ENCODE measurements around the gene MAP2K7. TPM values are rescaled to one million over a fixed set of nuclear protein-coding genes. Genes with fewer than 3 reads are reported as not detected.

MAP2K7 gene
- total and polyA plus RNA-seq, 10 donors, result 12.4 to 44.3 (median 28.2) TPM

GRCh38 chr19:7894612-7895309 is 8.9 kb upstream of the MAP2K7 start:
- Histone ChIP-seq H3K36me3 (no peaks in the 10 kb centered on the region), H3K4me3 (no peak overlapping the region), H3K9me3 (no peaks in the 10 kb centered on the region), H3K4me1 (no peaks in the 10 kb centered on the region), H3K27ac (no peak overlapping the region), H3K27me3 (replicated peaks in 1 of 7) (peaks cover 0 to 50% (median 15%) of the 10 kb centered on the region in 7 donors)
- 54 to 67% (median 61%) methylated on average over 13 to 18 of the region's 18 CpGs for WGBS, 5 donors
- DNase-seq, result no peak
- intact Hi-C loops (cut with DNase I; ENCODE audit: low total_unique reads), result no loop called here
- TF ChIP-seq POLR2AphosphoS5 (IDR thresholded peaks at IDR 0.05) (no peak), POLR2A (IDR thresholded peaks at IDR 0.05) (no peak)
- TF ChIP-seq, protein P1, sequence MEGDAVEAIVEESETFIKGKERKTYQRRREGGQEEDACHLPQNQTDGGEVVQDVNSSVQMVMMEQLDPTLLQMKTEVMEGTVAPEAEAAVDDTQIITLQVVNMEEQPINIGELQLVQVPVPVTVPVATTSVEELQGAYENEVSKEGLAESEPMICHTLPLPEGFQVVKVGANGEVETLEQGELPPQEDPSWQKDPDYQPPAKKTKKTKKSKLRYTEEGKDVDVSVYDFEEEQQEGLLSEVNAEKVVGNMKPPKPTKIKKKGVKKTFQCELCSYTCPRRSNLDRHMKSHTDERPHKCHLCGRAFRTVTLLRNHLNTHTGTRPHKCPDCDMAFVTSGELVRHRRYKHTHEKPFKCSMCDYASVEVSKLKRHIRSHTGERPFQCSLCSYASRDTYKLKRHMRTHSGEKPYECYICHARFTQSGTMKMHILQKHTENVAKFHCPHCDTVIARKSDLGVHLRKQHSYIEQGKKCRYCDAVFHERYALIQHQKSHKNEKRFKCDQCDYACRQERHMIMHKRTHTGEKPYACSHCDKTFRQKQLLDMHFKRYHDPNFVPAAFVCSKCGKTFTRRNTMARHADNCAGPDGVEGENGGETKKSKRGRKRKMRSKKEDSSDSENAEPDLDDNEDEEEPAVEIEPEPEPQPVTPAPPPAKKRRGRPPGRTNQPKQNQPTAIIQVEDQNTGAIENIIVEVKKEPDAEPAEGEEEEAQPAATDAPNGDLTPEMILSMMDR (IDR thresholded peaks at IDR 0.05 in 8 of 11, conservative IDR thresholded peaks at IDR 0.05 in 3 of 11), result no peak

GRCh38 chr19:7895565-7895964 is 8.1 kb upstream of the MAP2K7 start:
- H3K4me1 ChIP-seq, result no peaks in the 10 kb centered on the region
- intact Hi-C loops (cut with DNase I; ENCODE audit: low total_unique reads), result no loop called here
- H3K27me3 ChIP-seq (replicated peaks in 1 of 7), result peaks cover 0 to 48% (median 15%) of the 10 kb centered on the region in 7 donors
- no peak overlapping the region for H3K27ac ChIP-seq
- WGBS, 5 donors, result 81 to 99% (median 88%) methylated on average over 7 to 13 of the region's 13 CpGs
- no peak for DNase-seq
- no peaks in the 10 kb centered on the region for H3K36me3 ChIP-seq
- no peaks in the 10 kb centered on the region for H3K9me3 ChIP-seq
- H3K4me3 ChIP-seq, result no peak overlapping the region
- no peak for TF ChIP-seq POLR2A (IDR thresholded peaks at IDR 0.05)
- TF ChIP-seq, protein P1 (IDR thresholded peaks at IDR 0.05 in 8 of 11, conservative IDR thresholded peaks at IDR 0.05 in 3 of 11), result no peak
- TF ChIP-seq POLR2AphosphoS5 (IDR thresholded peaks at IDR 0.05), result no peak

- no peaks in the 10 kb centered on the region for H3K9me3 ChIP-seq
- peaks cover 0 to 41% (median 15%) of the 10 kb centered on the region in 7 donors for H3K27me3 ChIP-seq (replicated peaks in 1 of 7)
- intact Hi-C loops (cut with DNase I; ENCODE audit: low total_unique reads), result no loop called here
- H3K36me3 ChIP-seq, result no peaks in the 10 kb centered on the region
- WGBS, 5 donors, result 84 to 91% (median 89%) methylated on average over 11 of the region's 11 CpGs
- no peak overlapping the region for H3K27ac ChIP-seq
- no peak overlapping the region for H3K4me3 ChIP-seq
- H3K4me1 ChIP-seq, result peaks cover 0 to 2% (median under 1%) of the 10 kb centered on the region in 6 donors
- no peak for DNase-seq
- TF ChIP-seq POLR2AphosphoS5 (IDR thresholded peaks at IDR 0.05) (no peak), POLR2A (IDR thresholded peaks at IDR 0.05) (no peak)
- TF ChIP-seq, protein P1 (IDR thresholded peaks at IDR 0.05 in 8 of 11, conservative IDR thresholded peaks at IDR 0.05 in 3 of 11), result no peak
Observed at GRCh38 chr19:7897292-7897691, 6.4 kb upstream of the MAP2K7 start.

GRCh38 chr19:7898967-7899366 is 4.7 kb upstream of the MAP2K7 start:
- no peak for DNase-seq
- TF ChIP-seq POLR2A (IDR thresholded peaks at IDR 0.05), result no peak
- H3K4me3 ChIP-seq, result no peak overlapping the region
- WGBS, 5 donors, result 91 to 94% (median 92%) methylated on average over 16 of the region's 16 CpGs
- intact Hi-C loops (cut with DNase I; ENCODE audit: low total_unique reads), result no loop called here
- H3K27me3 ChIP-seq (replicated peaks in 1 of 7), result peaks cover 0 to 31% (median 13%) of the 10 kb centered on the region in 7 donors
- no peaks in the 10 kb centered on the region for H3K36me3 ChIP-seq
- peaks cover 4 to 12% (median 9%) of the 10 kb centered on the region in 6 donors for H3K4me1 ChIP-seq
- no peaks in the 10 kb centered on the region for H3K9me3 ChIP-seq
- H3K27ac ChIP-seq, result no peak overlapping the region

Data from spleen (tissue), 11 donors.